IPS-20b (cell line): ENCODE measurements around the gene POSTN.

Experiments used
- H3K27ac ChIP-seq: one replicate; pipeline ENCODE4 v1.5.1; 2013; ENCODE audit warnings: low read length
- H3K27me3 ChIP-seq: 2 replicates; pipeline ENCODE4 v1.6.1; 2013; ENCODE audit warnings: mild to moderate bottlenecking, low read length, inconsistent platforms; ENCODE audit not compliant: insufficient read depth
- H3K36me3 ChIP-seq: 2 replicates; pipeline ENCODE4 v1.6.1; 2013; ENCODE audit warnings: low read depth, mild to moderate bottlenecking, inconsistent platforms, low read length, moderate library complexity; ENCODE audit not compliant: insufficient read depth
- H3K4me1 ChIP-seq: 2 replicates; pipeline ENCODE4 v1.6.1; 2013; ENCODE audit warnings: mild to moderate bottlenecking, control low read depth, inconsistent platforms, low read length, moderate library complexity; ENCODE audit not compliant: insufficient read depth
- H3K4me3 ChIP-seq: 2 replicates; pipeline ENCODE4 v1.5.1; 2013; ENCODE audit warnings: mild to moderate bottlenecking, low read length, inconsistent platforms
- H3K9ac ChIP-seq: 2 replicates; pipeline ENCODE4 v1.6.1; 2013; ENCODE audit warnings: low read depth, mild to moderate bottlenecking, inconsistent platforms, low read length, moderate library complexity
- H3K9me3 ChIP-seq: 2 replicates; pipeline ENCODE4 v1.6.1; 2013; ENCODE audit warnings: mild to moderate bottlenecking, low read depth, low read length, inconsistent platforms; ENCODE audit not compliant: insufficient read depth

POSTN gene

GRCh38 chr13:37617173-37617572, 18.6 kb upstream of the POSTN start:
- no peak overlapping the region for H3K27ac ChIP-seq

GRCh38 chr13:37616131-37616530, 17.6 kb upstream of the POSTN start:
- no peaks in the 10 kb centered on the region for H3K36me3 ChIP-seq
- H3K27me3 ChIP-seq: no peaks in the 10 kb centered on the region
- no peak overlapping the region for H3K9ac ChIP-seq
- H3K9me3 ChIP-seq: no peaks in the 10 kb centered on the region
- no peak overlapping the region for H3K27ac ChIP-seq
- H3K4me3 ChIP-seq: no peak overlapping the region
- H3K4me1 ChIP-seq: peaks cover 6% of the 10 kb centered on the region

More at GRCh38 chr13:37617173-37617572, 18.6 kb upstream of the POSTN start:
- Histone ChIP-seq H3K9me3 (no peaks in the 10 kb centered on the region), H3K9ac (no peak overlapping the region), H3K27me3 (no peaks in the 10 kb centered on the region), H3K36me3 (no peaks in the 10 kb centered on the region), H3K4me1 (peaks cover 6% of the 10 kb centered on the region), H3K4me3 (no peak overlapping the region)

- H3K27me3 ChIP-seq: no peaks in the 10 kb centered on the region
- no peak overlapping the region for H3K4me3 ChIP-seq
- H3K4me1 ChIP-seq: peaks cover 6% of the 10 kb centered on the region
- no peaks in the 10 kb centered on the region for H3K9me3 ChIP-seq
- no peak overlapping the region for H3K27ac ChIP-seq
- no peak overlapping the region for H3K9ac ChIP-seq
- H3K36me3 ChIP-seq: no peaks in the 10 kb centered on the region
Observed at GRCh38 chr13:37615276-37615675, 16.7 kb upstream of the POSTN start.

DNA sequence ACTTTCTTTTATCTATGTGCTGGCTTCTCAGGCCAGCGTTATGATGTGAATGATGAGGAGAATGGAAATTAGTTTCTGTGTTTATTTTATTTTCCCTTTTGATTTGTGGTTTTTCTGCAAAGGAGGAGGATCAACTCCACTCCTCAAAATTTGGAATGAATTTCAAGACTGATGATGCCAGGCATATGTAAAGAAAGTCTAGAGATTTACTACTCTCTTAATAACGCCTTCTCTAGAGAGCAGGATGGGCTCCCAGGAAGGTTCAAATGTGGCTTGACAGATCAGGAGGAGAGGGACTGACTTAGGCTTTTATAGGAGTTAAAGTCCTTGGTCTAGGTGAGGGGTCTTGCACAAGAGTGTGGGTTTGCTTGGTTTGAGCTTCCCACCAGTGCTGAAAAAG, 15.1 kb upstream of the POSTN start:
- no peak overlapping the region for H3K9ac ChIP-seq

GRCh38 chr13:37613236-37613635, 14.7 kb upstream of the POSTN start:
- H3K36me3 ChIP-seq: no peaks in the 10 kb centered on the region
- no peak overlapping the region for H3K4me3 ChIP-seq
- no peaks in the 10 kb centered on the region for H3K9me3 ChIP-seq
- no peaks in the 10 kb centered on the region for H3K27me3 ChIP-seq
- H3K27ac ChIP-seq: no peak overlapping the region
- H3K4me1 ChIP-seq: peaks cover 9% of the 10 kb centered on the region
- no peak overlapping the region for H3K9ac ChIP-seq

More for the DNA sequence above, 15.1 kb upstream of the POSTN start:
- H3K36me3 ChIP-seq: no peaks in the 10 kb centered on the region
- peaks cover 9% of the 10 kb centered on the region for H3K4me1 ChIP-seq
- no peaks in the 10 kb centered on the region for H3K9me3 ChIP-seq
- H3K27me3 ChIP-seq: no peaks in the 10 kb centered on the region
- no peak overlapping the region for H3K4me3 ChIP-seq
- H3K27ac ChIP-seq: no peak overlapping the region

- Histone ChIP-seq H3K27ac (no peak overlapping the region), H3K36me3 (no peaks in the 10 kb centered on the region), H3K9ac (no peak overlapping the region), H3K4me3 (no peak overlapping the region), H3K4me1 (peaks cover 4% of the 10 kb centered on the region; the same call in 1 of the 2 replicates), H3K27me3 (no peaks in the 10 kb centered on the region), H3K9me3 (no peaks in the 10 kb centered on the region)
Observed at GRCh38 chr13:37608750-37609339, 10.3 kb upstream of the POSTN start.

DNA sequence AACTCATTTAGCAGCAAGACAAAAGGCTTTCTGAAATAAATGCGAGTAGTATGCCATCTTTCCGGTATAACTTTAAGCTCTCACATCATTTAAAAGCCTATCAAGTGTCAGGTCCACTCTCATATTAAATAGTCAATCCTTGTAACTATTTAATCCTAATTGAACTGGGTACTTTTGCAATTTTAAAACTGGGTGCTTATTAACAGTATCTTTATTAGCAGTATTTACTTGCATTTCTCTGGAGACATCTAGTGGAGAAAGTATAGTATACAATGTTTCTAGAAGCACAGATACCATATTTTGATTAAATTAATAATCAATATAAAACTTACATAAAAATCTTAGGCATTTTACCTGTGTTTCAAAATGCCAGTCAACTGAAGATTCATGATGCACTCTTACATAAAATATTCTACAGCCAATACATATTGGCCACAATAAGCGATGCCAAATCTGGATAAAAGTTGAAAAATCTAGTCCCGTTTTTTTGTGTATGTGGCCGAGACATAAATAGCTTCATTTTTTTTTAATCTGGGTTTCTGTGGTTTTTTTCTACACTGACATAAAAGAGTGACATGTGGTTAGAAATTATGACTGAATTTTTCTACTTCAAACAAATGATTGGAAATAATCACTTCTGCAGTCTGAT, 4.3 kb upstream of the POSTN start:
- H3K27ac ChIP-seq: no peak overlapping the region

GRCh38 chr13:37601648-37602440, 3.3 kb upstream of the POSTN start:
- Histone ChIP-seq H3K4me3 (no peak overlapping the region), H3K9ac (no peak overlapping the region), H3K36me3 (no peaks in the 10 kb centered on the region), H3K27ac (no peak overlapping the region), H3K27me3 (no peaks in the 10 kb centered on the region), H3K9me3 (no peaks in the 10 kb centered on the region), H3K4me1 (peaks cover 5% of the 10 kb centered on the region; the same call in 1 of the 2 replicates)

More for the DNA sequence above, 4.3 kb upstream of the POSTN start:
- H3K27me3 ChIP-seq: no peaks in the 10 kb centered on the region
- no peaks in the 10 kb centered on the region for H3K9me3 ChIP-seq
- H3K4me1 ChIP-seq: peaks cover 5% of the 10 kb centered on the region; the same call in 1 of the 2 replicates
- H3K4me3 ChIP-seq: no peak overlapping the region
- H3K36me3 ChIP-seq: no peaks in the 10 kb centered on the region
- no peak overlapping the region for H3K9ac ChIP-seq

GRCh38 chr13:37599519-37599918, 951 bp upstream of the POSTN start:
- H3K4me1 ChIP-seq: peaks cover 13% of the 10 kb centered on the region
- no peaks in the 10 kb centered on the region for H3K9me3 ChIP-seq
- no peak overlapping the region for H3K9ac ChIP-seq
- H3K27ac ChIP-seq: no peak overlapping the region
- no peaks in the 10 kb centered on the region for H3K27me3 ChIP-seq
- H3K4me3 ChIP-seq: no peak overlapping the region
- H3K36me3 ChIP-seq: no peaks in the 10 kb centered on the region

- Histone ChIP-seq H3K4me1 (peaks cover 18% of the 10 kb centered on the region), H3K27ac (no peak overlapping the region), H3K36me3 (no peaks in the 10 kb centered on the region), H3K9ac (no peak overlapping the region), H3K4me3 (no peak overlapping the region), H3K27me3 (no peaks in the 10 kb centered on the region), H3K9me3 (no peaks in the 10 kb centered on the region)
Observed at GRCh38 chr13:37597477-37598025, 1.0 kb downstream of the POSTN start.

- H3K4me3 ChIP-seq: no peak overlapping the region
- H3K9ac ChIP-seq: no peak overlapping the region
- H3K9me3 ChIP-seq: no peaks in the 10 kb centered on the region
Observed at GRCh38 chr13:37596805-37597204, 1.8 kb downstream of the POSTN start.

More at GRCh38 chr13:37596805-37597204, 1.8 kb downstream of the POSTN start:
- Histone ChIP-seq H3K4me1 (peaks cover 18% of the 10 kb centered on the region), H3K27ac (no peak overlapping the region), H3K27me3 (no peaks in the 10 kb centered on the region), H3K36me3 (no peaks in the 10 kb centered on the region)
